Measurements from ENCODE around the gene RPL37A.
"Not testable (repeated sequence)": the region's sequence is repeated elsewhere in the genome, so short reads cannot be mapped to it uniquely, and the experiment has no call there.

RPL37A gene

GRCh38 chr2:216517447-216518225, 19.0 kb downstream of the RPL37A start:
- no peak for DNase-seq

- DNase-seq = not testable (repeated sequence)
Measured at GRCh38 chr2:216518566-216519119, 20.0 kb downstream of the RPL37A start.

GRCh38 chr2:216519154-216519762, 20.6 kb downstream of the RPL37A start:
- peak in 7 of 14 donors; percentile 10 to 46 (median 39) for DNase-seq

GRCh38 chr2:216520112-216520511, 21.5 kb downstream of the RPL37A start:
- DNase-seq = no peak

GRCh38 chr2:216522892-216523502, 24.4 kb downstream of the RPL37A start:
- DNase-seq = no peak

GRCh38 chr2:216525972-216526371, 27.3 kb downstream of the RPL37A start:
- DNase-seq = no peak

GRCh38 chr2:216526939-216527338, 28.3 kb downstream of the RPL37A start:
- DNase-seq = no peak

- no peak for DNase-seq
Measured at GRCh38 chr2:216527600-216527999, 29.0 kb downstream of the RPL37A start.

- no peak for DNase-seq
Measured at GRCh38 chr2:216532562-216532961, 33.9 kb downstream of the RPL37A start.

- DNase-seq = no peak
Measured at GRCh38 chr2:216533609-216534008, 35.0 kb downstream of the RPL37A start.

- DNase-seq = no peak
Measured at GRCh38 chr2:216534809-216535208, 36.2 kb downstream of the RPL37A start.

- DNase-seq = no peak
Measured at GRCh38 chr2:216535454-216535995, 36.9 kb downstream of the RPL37A start.

- no peak for DNase-seq
Measured at GRCh38 chr2:216536734-216537210, 38.1 kb downstream of the RPL37A start.

GRCh38 chr2:216537366-216537765, 38.7 kb downstream of the RPL37A start:
- no peak for DNase-seq

- no peak for DNase-seq
Measured at GRCh38 chr2:216538538-216538937, 39.9 kb downstream of the RPL37A start.

GRCh38 chr2:216539120-216539519, 40.5 kb downstream of the RPL37A start:
- DNase-seq = no peak

- peak in 1 of 14 donors; percentile 5 for DNase-seq
Measured at GRCh38 chr2:216539791-216540241, 41.2 kb downstream of the RPL37A start.

- no peak for DNase-seq
Measured at GRCh38 chr2:216540920-216541319, 42.3 kb downstream of the RPL37A start.

GRCh38 chr2:216541505-216541904, 42.9 kb downstream of the RPL37A start:
- no peak for DNase-seq

- no peak for DNase-seq
Measured at GRCh38 chr2:216545359-216545758, 46.7 kb downstream of the RPL37A start.

- DNase-seq = no peak
Measured at GRCh38 chr2:216546241-216546640, 47.6 kb downstream of the RPL37A start.

GRCh38 chr2:216546641-216547403, 48.2 kb downstream of the RPL37A start:
- DNase-seq = no peak

Measured in C1 segment of cervical spinal cord (tissue), 14 donors.